H9 (cell line): ENCODE results near the gene SPRY4. TPM values are rescaled to one million over a fixed set of nuclear protein-coding genes. Genes with fewer than 3 reads are reported as not detected.

Source experiments
- DNase-seq: peaks from one replicate; pipeline ENCODE4 v3.0.0-alpha.2; 2017
- H2AFZ ChIP-seq: one replicate; pipeline ENCODE4 v1.6.1; 2013; ENCODE audit warnings: mild to moderate bottlenecking, low read length, control low read depth, moderate library complexity
- H2AK5ac ChIP-seq: 2 replicates; pipeline ENCODE4 v1.6.1; 2013; ENCODE audit warnings: low read length, control low read depth, mixed read lengths; ENCODE audit not compliant: insufficient read length
- H2BK120ac ChIP-seq: one replicate; pipeline ENCODE4 v1.6.1; 2013; ENCODE audit warnings: low read depth, mild to moderate bottlenecking, low read length, control low read depth, inconsistent platforms; ENCODE audit not compliant: poor library complexity, severe bottlenecking
- H2BK12ac ChIP-seq: 2 replicates; pipeline ENCODE4 v1.6.1; 2013; ENCODE audit warnings: low read length, control low read depth, mixed read lengths, low read depth; ENCODE audit not compliant: insufficient read length
- H2BK15ac ChIP-seq: 2 replicates; pipeline ENCODE4 v1.6.1; 2013; ENCODE audit warnings: low read depth, low read length, control low read depth
- H2BK20ac ChIP-seq: one replicate; pipeline ENCODE4 v1.6.1; 2013; ENCODE audit warnings: low read depth, mild to moderate bottlenecking, low read length, control low read depth, inconsistent platforms; ENCODE audit not compliant: poor library complexity, severe bottlenecking
- H2BK5ac ChIP-seq: 2 replicates; pipeline ENCODE4 v1.6.1; 2013; ENCODE audit warnings: low read length, control low read depth, mixed read lengths; ENCODE audit not compliant: insufficient read length
- H3K14ac ChIP-seq: 2 replicates; pipeline ENCODE4 v1.6.1; 2013; ENCODE audit warnings: low read length, control low read depth; ENCODE audit not compliant: insufficient read depth
- H3K18ac ChIP-seq: 2 replicates; pipeline ENCODE4 v1.6.1; 2013; ENCODE audit warnings: low read depth, mild to moderate bottlenecking, mixed read lengths, low read length, control low read depth; ENCODE audit not compliant: insufficient read length
- H3K23ac ChIP-seq: 2 replicates; pipeline ENCODE4 v1.6.1; 2013; ENCODE audit warnings: low read length, control low read depth, mixed read lengths, low read depth; ENCODE audit not compliant: insufficient read length
- H3K23me2 ChIP-seq: 2 replicates; pipeline ENCODE4 v1.6.1; 2013; ENCODE audit warnings: low read depth, mild to moderate bottlenecking, mixed read lengths, low read length, control low read depth; ENCODE audit not compliant: insufficient read length, poor library complexity, severe bottlenecking
- H3K27ac ChIP-seq: 2 replicates; pipeline ENCODE4 v1.5.1; 2013; ENCODE audit warnings: low read length, control low read depth, mixed read lengths, low read depth; ENCODE audit not compliant: insufficient read length
- H3K27me3 ChIP-seq: 2 replicates; pipeline ENCODE4 v1.6.1; 2013; ENCODE audit warnings: low read length, control low read depth, inconsistent platforms; ENCODE audit not compliant: insufficient read depth
- H3K4ac ChIP-seq: 2 replicates; pipeline ENCODE4 v1.6.1; 2013; ENCODE audit warnings: low read depth, mild to moderate bottlenecking, control low read depth, inconsistent platforms, low read length, moderate library complexity
- H3K4me1 ChIP-seq: 2 replicates; pipeline ENCODE4 v1.6.1; 2013; ENCODE audit warnings: low read length, control low read depth, inconsistent platforms; ENCODE audit not compliant: insufficient read depth
- H3K4me2 ChIP-seq: 2 replicates; pipeline ENCODE4 v1.6.1; 2013; ENCODE audit warnings: low read length, control low read depth, mixed read lengths; ENCODE audit not compliant: insufficient read length, insufficient read depth
- H3K56ac ChIP-seq: 2 replicates; pipeline ENCODE4 v1.6.1; 2013; ENCODE audit warnings: low read depth, mild to moderate bottlenecking, mixed read lengths, low read length, control low read depth; ENCODE audit not compliant: insufficient read length
- H3K79me1 ChIP-seq: 2 replicates; pipeline ENCODE4 v1.6.1; 2013; ENCODE audit warnings: low read depth, mild to moderate bottlenecking, moderate library complexity, low read length, control low read depth, inconsistent platforms; ENCODE audit not compliant: insufficient read depth, poor library complexity, severe bottlenecking
- H3K79me2 ChIP-seq: 2 replicates; pipeline ENCODE4 v1.6.1; 2013; ENCODE audit warnings: low read length, control low read depth, inconsistent platforms; ENCODE audit not compliant: insufficient read depth
- H3K9ac ChIP-seq: 2 replicates; pipeline ENCODE4 v1.6.1; 2013; ENCODE audit warnings: low read length, control low read depth, mixed read lengths; ENCODE audit not compliant: insufficient read length; ENCODE audit errors: extremely low read depth
- H3K9me3 ChIP-seq: one replicate; pipeline ENCODE4 v1.6.1; 2013; ENCODE audit warnings: low read depth, low read length, inconsistent platforms; ENCODE audit not compliant: control insufficient read depth
- H3T11ph ChIP-seq: one replicate; pipeline ENCODE4 v1.6.1; 2013; ENCODE audit warnings: mild to moderate bottlenecking, low read length, control low read depth, inconsistent platforms
- H4K20me1 ChIP-seq: one replicate; pipeline ENCODE4 v1.6.1; 2013; ENCODE audit not compliant: control insufficient read depth, insufficient read length, insufficient read depth
- H4K5ac ChIP-seq: 2 replicates; pipeline ENCODE4 v1.6.1; 2013; ENCODE audit warnings: low read depth, mild to moderate bottlenecking, mixed read lengths, low read length, control low read depth; ENCODE audit not compliant: insufficient read length
- H4K8ac ChIP-seq: replicated peaks from 2 replicates; pipeline ENCODE4 v1.6.1; 2013; ENCODE audit warnings: low read length, control low read depth, mixed read lengths, low read depth; ENCODE audit not compliant: insufficient read length
- H4K91ac ChIP-seq: 2 replicates; pipeline ENCODE4 v1.6.1; 2013; ENCODE audit warnings: low read depth, mild to moderate bottlenecking, moderate library complexity, mixed read lengths, low read length, control low read depth; ENCODE audit not compliant: insufficient read length
- H3K27ac Mint-ChIP-seq, 3 experiments: 2 replicates in 2 of 3; 3 replicates in 1 of 3; pipeline ENCODE4 v1.8.0; 2020 to 2021; ENCODE audit warnings: mixed read lengths in 3 of 3, mild to moderate bottlenecking in 1 of 3, moderate library complexity in 1 of 3
- H3K27me3 Mint-ChIP-seq: 2 replicates; pipeline ENCODE4 v1.8.0; 2021; ENCODE audit warnings: low read depth, mild to moderate bottlenecking, moderate library complexity, mixed read lengths
- H3K36me3 Mint-ChIP-seq, 3 experiments: 2 replicates in 2 of 3; 3 replicates in 1 of 3; pipeline ENCODE4 v1.8.0; 2020 to 2021; ENCODE audit warnings: low read depth in 3 of 3, mixed read lengths in 3 of 3; ENCODE audit not compliant: insufficient read depth in 1 of 3
- H3K4me1 Mint-ChIP-seq, 2 experiments: 2 replicates each; pipeline ENCODE4 v1.8.0; 2020; ENCODE audit warnings: mixed read lengths in 2 of 2
- H3K4me3 Mint-ChIP-seq, 2 experiments: 2 replicates in 1 of 2; 3 replicates in 1 of 2; pipeline ENCODE4 v1.8.0; 2020 to 2021; ENCODE audit warnings: mild to moderate bottlenecking in 2 of 2, mixed read lengths in 2 of 2, moderate library complexity in 1 of 2
- H3K9me3 Mint-ChIP-seq, 2 experiments: 2 replicates in 1 of 2; 3 replicates in 1 of 2; pipeline ENCODE4 v1.8.0; 2020; ENCODE audit warnings: mild to moderate bottlenecking in 2 of 2, mixed read lengths in 2 of 2, moderate library complexity in 1 of 2
- WGBS: extraction: QIAGEN DNeasy Blood & Tissue Kit; methylation state at CpG from one replicate; pipeline ENCODE4 v1.1.7; 2013; ENCODE audit warnings: missing lambda C conversion rate, low lambda C conversion rate, mixed read lengths; ENCODE audit not compliant: insufficient read length; ENCODE audit errors: extremely low coverage; 5-methylcytosine and 5-hydroxymethylcytosine counted together
- total RNA-seq: library from RNA; stranded (reverse); gene quantifications from 2 replicates; pipeline ENCODE4 v1.2.1, GENCODE V29; 2021
- TF ChIP-seq, protein P1 (sequence below): fragments of 200-600 bp; sonication (generic); conservative IDR thresholded peaks from 3 replicates; pipeline ENCODE4 v1.8.0; 2021; ENCODE audit warnings: antibody characterized with exemption, mild to moderate bottlenecking

The SPRY4 gene
- total RNA-seq, 1 experiment from 2014 or later = 92.4 TPM

DNA sequence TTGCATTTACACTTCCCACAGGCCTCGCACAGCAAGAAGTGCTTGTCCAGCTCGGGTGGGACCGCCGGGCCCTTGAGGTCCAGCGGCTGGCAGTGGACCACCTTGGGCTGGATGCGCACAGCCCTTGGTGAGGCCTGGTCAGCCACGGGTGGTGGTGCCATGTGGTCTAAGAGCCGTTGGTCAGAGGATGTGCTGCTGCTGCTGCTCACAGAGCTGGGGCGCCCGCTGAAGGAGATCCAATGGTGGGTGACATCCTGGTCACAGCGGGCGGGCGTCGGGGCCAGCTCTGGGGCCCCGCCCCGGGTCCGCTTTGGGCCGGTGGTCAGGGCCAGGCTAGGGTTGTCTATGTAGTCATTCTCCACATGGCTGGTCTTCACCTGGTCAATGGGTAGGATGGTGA is 10.2 kb downstream of the SPRY4 start:
- TF ChIP-seq, protein P1, sequence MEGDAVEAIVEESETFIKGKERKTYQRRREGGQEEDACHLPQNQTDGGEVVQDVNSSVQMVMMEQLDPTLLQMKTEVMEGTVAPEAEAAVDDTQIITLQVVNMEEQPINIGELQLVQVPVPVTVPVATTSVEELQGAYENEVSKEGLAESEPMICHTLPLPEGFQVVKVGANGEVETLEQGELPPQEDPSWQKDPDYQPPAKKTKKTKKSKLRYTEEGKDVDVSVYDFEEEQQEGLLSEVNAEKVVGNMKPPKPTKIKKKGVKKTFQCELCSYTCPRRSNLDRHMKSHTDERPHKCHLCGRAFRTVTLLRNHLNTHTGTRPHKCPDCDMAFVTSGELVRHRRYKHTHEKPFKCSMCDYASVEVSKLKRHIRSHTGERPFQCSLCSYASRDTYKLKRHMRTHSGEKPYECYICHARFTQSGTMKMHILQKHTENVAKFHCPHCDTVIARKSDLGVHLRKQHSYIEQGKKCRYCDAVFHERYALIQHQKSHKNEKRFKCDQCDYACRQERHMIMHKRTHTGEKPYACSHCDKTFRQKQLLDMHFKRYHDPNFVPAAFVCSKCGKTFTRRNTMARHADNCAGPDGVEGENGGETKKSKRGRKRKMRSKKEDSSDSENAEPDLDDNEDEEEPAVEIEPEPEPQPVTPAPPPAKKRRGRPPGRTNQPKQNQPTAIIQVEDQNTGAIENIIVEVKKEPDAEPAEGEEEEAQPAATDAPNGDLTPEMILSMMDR = no peak
- no CpG with 5 or more reads among the region's 18 CpGs for WGBS

More for the DNA sequence above, 10.2 kb downstream of the SPRY4 start:
- Histone ChIP-seq H2BK120ac (no peak overlapping the region), H3K79me1 (no peaks in the 10 kb centered on the region), H2AFZ (no peak overlapping the region), H2BK12ac (no peak overlapping the region), H3K9ac (no peak overlapping the region), H4K91ac (no peak overlapping the region), H3T11ph (no peak overlapping the region), H3K23me2 (no peaks in the 10 kb centered on the region), H3K27ac (no peak overlapping the region), H3K4me2 (no peak overlapping the region), H3K14ac (no peak overlapping the region), H3K4me1 (peaks cover 11% of the 10 kb centered on the region), H3K18ac (no peak overlapping the region), H2BK20ac (no peak overlapping the region), H3K23ac (no peak overlapping the region), H4K20me1 (peaks cover 4% of the 10 kb centered on the region), H3K4ac (no peak overlapping the region), H3K27me3 (no peaks in the 10 kb centered on the region), H3K79me2 (peaks cover 87% of the 10 kb centered on the region), H4K5ac (no peak overlapping the region), H3K9me3 (no peaks in the 10 kb centered on the region), H2BK5ac (no peak overlapping the region), H2AK5ac (no peak overlapping the region), H2BK15ac (no peak overlapping the region), H4K8ac (no peak overlapping the region), H3K56ac (no peak overlapping the region)
- Mint-ChIP-seq H3K4me3 (peak overlapping the region in 1 of 2 experiments; percentile 67; a peak in 2 of 5 replicates), H3K27me3 (no peaks in the 10 kb centered on the region; the same call in 1 of the 2 replicates), H3K4me1 (peaks cover 64 to 72% of the 10 kb centered on the region in 2 experiments), H3K9me3 (no peaks in the 10 kb centered on the region), H3K36me3 (peaks cover 34 to 93% (median 87%) of the 10 kb centered on the region in 3 experiments), H3K27ac (no peak overlapping the region)
- DNase-seq = no peak
